SIG-M5 (cell line): ENCODE results near the gene TMBIM1.

Experiments
- DNase-seq: peaks from one replicate; lab custom pipeline; 2025; lab: John Stamatoyannopoulos, UW

Gene TMBIM1

GRCh38 chr2:218272531-218273212 is 19.6 kb downstream of the TMBIM1 start:
- DNase-seq, result no peak

- DNase-seq, result no peak
These were observed 20.3 kb downstream of the TMBIM1 start for GRCh38 chr2:218271865-218272530.

DNA sequence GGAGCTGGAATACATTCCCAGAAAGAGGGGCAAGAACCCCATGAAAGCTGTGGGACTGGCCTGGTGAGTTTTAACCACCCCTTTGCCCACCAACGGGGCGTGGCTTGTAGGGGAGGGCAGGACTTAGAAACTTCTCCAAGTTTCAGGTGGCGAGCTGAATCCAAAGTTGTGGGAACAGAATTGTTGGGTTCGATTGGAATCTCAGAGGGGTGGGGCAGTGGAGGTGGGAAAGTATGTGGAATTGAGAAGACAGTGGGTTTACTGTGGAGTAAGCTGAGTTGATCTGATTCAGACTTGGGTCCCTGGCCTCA is 20.9 kb downstream of the TMBIM1 start:
- DNase-seq, result no peak

- no peak for DNase-seq
These were observed 21.4 kb downstream of the TMBIM1 start for GRCh38 chr2:218270721-218271486.

GRCh38 chr2:218269900-218270720 is 22.2 kb downstream of the TMBIM1 start, which contains the start of the genes AAMP and PNKD:
AAMP (minus strand) TSS chr2:218270137; CDS start chr2:218270086, 51 bp downstream.
PNKD (plus strand) TSS chr2:218270519; CDS start chr2:218270536, 17 bp downstream.
- peak; percentile 94 for DNase-seq

DNA sequence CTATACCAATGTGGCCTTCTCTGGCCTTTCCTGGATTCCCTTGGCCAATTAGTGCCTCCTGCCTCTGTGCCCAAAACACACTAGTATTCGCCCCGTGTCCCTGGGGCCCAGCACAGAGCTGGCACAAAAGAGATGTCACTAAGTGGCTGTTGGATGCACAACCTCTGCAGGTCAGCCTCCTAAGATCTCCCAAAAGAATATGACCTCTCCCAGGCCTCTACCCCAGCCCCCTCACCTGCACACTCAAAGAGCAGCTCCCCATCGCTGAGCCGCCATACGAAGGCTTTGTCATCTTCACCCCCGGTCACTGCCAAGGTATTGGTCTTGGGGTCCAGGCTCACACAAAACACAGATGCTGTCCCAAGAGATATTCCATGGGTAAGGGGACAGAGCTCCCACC is 25.0 kb downstream of the TMBIM1 start:
- DNase-seq, result no peak

DNA sequence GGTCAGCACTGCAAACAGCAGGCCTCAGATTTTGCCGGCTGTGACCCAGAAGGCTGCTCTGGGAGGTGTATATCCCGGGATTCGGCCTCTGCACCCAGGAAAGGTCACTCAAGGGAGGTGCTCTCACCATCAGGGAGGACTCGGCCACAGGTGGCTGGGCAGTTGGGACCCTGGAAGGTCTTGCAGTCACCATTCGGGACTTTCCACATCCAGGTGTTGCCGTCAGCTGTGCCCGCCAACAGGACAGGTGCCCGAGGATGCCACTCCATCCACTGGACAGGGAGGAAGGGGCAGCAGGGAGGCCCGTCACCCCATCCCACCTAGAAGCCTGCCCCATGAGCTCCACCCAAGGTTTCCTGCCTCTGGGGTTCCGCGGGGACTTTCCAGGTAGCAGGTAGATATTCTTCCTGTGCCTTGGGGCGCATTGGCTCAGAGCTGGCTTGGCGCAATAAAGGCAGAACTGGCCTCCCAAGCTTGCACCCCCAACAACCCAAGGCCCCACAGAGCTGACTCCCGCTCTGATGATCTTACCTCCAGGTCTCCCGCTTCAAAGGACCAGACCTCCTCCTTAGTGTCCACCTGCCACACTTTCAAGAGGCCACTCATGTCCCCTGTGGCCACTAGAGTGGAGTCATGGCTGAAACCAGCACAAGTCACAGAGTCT is 25.9 kb downstream of the TMBIM1 start:
- DNase-seq, result no peak

- no peak for DNase-seq
These were observed 26.7 kb downstream of the TMBIM1 start for GRCh38 chr2:218265626-218266025.

- no peak for DNase-seq
These were observed 27.3 kb downstream of the TMBIM1 start for GRCh38 chr2:218264773-218265561.

DNA sequence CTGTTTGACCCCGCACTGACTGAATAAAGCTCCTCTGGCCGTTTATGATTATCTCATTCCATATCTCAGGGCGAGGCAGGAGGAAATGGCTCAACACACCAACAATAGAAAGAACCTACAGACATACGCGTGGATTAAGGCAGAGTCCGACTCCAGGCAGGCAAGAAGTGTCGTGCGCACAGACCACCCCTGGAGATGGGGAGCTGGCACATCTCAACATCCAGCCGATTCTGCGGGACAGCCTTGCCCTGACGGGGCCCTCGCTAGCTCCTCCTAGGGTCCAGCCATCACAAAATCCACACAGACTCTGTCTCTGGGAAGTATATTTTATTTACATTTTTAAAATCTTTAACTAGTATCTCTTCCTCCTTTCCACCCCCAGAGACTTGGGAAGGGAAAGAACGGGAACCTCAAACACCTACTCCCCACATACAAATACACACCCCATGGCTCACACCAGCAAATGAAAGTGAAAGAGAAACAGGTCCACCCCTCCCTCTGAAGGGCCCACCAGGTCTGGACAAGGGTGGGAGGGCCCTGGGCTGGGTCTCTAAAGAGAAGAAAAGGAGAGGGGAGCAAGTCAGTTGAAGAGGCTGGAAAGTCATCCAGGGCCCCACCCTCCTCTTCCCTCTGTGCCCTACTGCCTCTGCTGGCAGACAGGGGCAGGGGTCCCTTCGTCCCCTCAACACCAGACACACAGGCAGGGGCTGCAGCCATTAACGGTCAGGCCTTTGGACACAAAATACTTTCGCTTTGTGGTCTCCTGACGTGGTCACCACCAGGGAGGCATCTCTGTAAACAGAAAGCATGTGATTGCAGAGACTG is 28.3 kb downstream of the TMBIM1 start:
- DNase-seq, result no peak

- DNase-seq, result no peak
These were observed 29.4 kb downstream of the TMBIM1 start for GRCh38 chr2:218262631-218263586.

DNA sequence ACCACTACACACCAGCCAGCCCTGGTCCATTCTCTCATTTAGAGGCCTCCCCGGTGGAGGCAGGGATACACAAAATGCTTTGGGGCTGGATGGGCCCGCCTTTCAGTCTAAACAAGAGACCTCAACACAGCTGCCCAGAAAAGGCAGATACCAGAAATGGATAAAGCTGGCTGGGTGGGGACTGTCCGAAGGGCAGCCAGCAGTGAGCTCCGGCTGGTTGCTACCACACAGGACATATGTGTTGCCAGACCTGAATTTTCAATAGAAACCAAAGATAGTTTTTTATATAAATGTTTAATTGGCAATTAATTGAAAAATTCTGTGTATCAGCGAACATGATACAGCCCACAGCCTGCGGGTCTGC is 30.1 kb downstream of the TMBIM1 start:
- no peak for DNase-seq

DNA sequence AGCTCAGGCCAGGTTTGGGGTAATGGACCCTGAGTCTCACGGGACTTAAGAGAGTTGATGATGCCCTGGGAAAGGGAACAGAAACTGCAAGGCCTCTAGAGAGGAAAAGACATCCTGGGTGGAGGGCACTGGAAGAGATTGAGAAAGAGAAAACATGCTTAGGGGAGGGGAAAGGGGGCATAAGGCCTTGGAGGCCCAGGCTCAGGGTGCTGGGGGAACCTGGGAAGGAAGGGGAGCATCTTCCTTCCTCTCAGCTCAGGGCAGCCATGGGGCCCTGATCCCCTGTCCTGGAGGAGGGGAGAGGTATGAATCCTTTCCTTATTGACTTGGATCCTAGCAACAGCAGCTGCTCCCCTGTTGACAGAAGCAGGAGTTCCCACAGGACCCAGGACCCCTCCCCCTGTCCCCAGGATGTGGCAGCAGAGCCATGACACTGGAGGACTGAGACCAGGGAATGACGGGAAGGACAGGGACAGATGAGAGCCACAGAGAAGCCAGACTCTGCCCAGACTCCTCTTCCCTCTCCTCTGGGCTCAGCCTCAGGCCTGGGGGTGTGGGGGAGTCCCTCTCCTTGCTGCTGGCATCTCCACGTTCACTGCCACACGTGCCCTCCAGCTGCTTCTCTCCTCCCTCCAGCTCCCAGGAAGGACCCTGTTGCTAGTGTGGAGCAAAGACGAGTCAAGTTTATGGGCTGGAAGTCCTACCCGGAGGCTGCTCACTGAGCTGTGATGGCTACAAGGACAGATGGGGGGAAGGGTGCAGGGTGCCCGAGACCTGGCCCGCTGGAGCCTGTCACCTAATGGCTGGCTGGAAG is 30.7 kb downstream of the TMBIM1 start:
- DNase-seq, result peak; percentile 42

DNA sequence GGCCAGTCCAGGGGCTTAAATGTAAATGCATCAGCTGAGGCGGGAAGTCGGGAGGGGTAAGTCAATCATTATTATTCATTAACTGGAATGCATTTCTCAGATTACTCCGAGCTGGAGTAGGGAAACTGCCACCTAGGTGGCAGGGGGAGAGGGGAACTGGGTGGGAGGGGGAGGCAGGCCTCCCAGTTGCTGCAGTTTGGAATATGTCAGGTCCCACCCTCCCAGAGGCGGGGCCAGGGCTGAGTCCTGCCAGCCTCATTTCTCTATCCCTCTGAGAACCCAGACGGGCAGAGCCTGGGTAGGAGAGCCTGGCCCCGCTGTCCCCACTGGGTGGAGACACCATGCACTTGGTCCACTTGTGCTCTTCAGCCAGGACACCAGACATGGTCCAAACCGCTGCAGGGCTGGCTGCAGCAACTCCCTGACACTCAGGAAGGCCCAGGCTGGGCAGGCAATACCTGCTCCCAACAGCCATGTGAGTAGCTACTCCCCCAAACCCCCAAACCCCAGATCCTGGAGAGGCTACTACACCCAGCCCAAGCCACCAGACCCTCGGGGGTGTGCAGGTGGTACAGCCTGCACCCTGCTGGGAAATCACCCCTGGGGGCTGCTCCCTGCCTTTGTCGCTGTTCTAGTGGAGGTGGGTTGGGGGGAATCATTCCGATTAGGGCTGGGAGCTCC is 31.4 kb downstream of the TMBIM1 start, which contains the start of gene GPBAR1:
TSS of gene GPBAR1 (plus strand) at position 274 of the 681 bp plus-strand sequence. CDS start 1,710 bp downstream, outside the sequence.
- no peak for DNase-seq

GRCh38 chr2:218260166-218260565 is 32.1 kb downstream of the TMBIM1 start:
- DNase-seq, result no peak

DNA sequence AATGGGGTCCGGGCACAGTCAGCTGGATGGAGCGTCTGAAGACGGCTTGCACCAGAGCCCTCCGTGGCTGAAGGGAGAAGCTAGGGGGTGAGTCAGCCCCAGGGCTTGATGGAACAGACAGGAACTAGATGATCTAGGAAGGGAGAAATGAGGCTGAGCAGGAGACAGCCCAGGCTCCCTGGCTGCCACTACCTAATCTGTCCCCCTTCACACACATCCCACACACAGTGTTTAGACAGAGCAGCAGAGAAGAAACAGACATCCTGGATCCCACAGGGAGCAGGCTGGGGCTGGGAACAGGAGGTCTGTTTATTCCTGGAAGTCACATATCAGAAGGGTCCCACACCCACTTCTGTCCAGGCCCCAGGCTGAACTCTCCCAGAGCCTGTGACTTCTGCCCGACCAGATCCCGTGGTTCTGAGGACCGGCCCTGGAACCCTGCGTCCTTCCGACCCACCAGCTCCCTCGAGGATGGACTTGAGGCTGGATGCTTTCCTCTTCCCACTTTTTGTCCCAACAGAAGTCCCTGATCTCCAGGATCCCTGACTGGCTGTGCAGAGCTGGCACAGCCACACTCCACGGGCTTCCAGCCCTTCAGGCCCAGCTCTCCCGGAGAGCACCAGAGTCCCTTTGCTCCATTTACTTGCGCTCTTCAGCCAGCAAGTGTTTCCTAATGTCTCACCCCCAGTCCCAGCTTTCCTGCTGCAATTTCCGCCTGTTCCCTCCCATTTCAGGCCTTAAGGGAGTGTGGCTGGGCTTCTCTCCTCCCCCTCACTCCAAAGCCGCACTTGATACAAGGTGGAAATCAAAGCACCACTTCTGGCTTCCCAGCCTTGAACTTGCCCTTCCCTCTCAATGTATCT is 33.0 kb downstream of the TMBIM1 start:
- DNase-seq, result no peak
